Activated naive CD8-positive, alpha-beta T cell treated with anti-CD3 and anti-CD28 coated beads, Interleukin-2, amount 50 U/mL, for 24 hours (primary cell): ENCODE measurements around the gene FCHO2.
"Not testable (repeated sequence)": the region's sequence is repeated elsewhere in the genome, so short reads cannot be mapped to it uniquely, and the experiment has no call there.

Source experiments
- ATAC-seq: fragments of 150-1000 bp; cut with Tn5 transposase; one replicate; pipeline ENCODE4 v1.10.0; 2021
- DNase-seq: peaks from one replicate; pipeline ENCODE4 v3.0.0; 2021
- H3K27ac Mint-ChIP-seq: one replicate; pipeline ENCODE4 v1.8.0; 2021; ENCODE audit warnings: mild to moderate bottlenecking, mixed read lengths
- H3K27me3 Mint-ChIP-seq: one replicate; pipeline ENCODE4 v1.8.0; 2021; ENCODE audit warnings: mixed read lengths
- H3K36me3 Mint-ChIP-seq: one replicate; pipeline ENCODE4 v1.8.0; 2021; ENCODE audit warnings: low read depth, mixed read lengths
- H3K4me1 Mint-ChIP-seq: one replicate; pipeline ENCODE4 v1.8.0; 2021; ENCODE audit warnings: mixed read lengths
- H3K4me3 Mint-ChIP-seq: one replicate; pipeline ENCODE4 v1.8.0; 2021; ENCODE audit warnings: mild to moderate bottlenecking, moderate library complexity, mixed read lengths
- H3K9me3 Mint-ChIP-seq: one replicate; pipeline ENCODE4 v1.8.0; 2021; ENCODE audit warnings: mixed read lengths

FCHO2 gene

DNA sequence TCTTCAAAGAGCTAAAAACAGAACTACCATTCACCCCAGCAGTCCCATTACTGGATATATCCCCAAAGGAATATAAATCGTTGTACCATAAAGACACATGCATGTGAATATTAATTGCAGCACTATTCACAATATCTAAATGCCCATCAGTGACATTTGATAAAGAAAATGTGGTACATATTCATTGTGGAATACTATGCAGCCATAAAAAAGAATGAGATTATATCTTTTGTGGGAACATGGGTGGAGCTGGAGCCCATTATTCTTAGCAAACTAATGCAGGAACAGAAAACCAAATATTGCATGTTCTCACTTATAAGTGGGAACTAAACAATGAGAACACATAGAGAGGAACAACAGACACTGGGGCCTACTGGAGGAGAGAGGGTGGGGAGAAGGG is 38.7 kb downstream of the FCHO2 start:
- peaks cover 9% of the 10 kb centered on the region for H3K9me3 Mint-ChIP-seq
- H3K27me3 Mint-ChIP-seq: peaks cover 16% of the 10 kb centered on the region
- no peak for ATAC-seq
- peaks cover 8% of the 10 kb centered on the region for H3K36me3 Mint-ChIP-seq
- no peak overlapping the region for H3K4me3 Mint-ChIP-seq
- peaks cover 11% of the 10 kb centered on the region for H3K4me1 Mint-ChIP-seq
- no peak overlapping the region for H3K27ac Mint-ChIP-seq
- DNase-seq: no peak

DNA sequence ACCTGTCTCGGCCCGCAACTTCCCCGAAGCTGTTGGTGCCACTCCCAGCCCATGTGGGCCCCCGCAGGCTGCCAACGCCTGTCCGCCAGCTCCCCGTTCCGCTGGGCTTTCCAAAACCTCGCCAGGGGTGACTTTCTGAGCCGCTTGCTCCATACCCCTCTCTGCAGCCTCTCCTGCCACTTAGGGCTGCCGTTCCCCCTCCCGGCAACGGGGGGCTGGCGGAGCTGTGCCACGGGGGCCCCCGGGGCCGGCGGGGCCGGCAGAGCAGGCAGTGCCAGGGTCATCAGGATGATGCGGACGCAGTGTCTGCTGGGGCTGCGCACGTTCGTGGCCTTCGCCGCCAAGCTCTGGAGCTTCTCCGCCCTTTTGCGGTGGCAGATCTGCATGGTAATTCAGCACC is 40.8 kb downstream of the FCHO2 start:
- Mint-ChIP-seq H3K36me3 (peaks cover 7% of the 10 kb centered on the region), H3K9me3 (peaks cover 9% of the 10 kb centered on the region), H3K4me1 (no peaks in the 10 kb centered on the region), H3K4me3 (no peak overlapping the region), H3K27ac (no peak overlapping the region), H3K27me3 (peaks cover 16% of the 10 kb centered on the region)
- no peak for ATAC-seq
- DNase-seq: no peak

DNA sequence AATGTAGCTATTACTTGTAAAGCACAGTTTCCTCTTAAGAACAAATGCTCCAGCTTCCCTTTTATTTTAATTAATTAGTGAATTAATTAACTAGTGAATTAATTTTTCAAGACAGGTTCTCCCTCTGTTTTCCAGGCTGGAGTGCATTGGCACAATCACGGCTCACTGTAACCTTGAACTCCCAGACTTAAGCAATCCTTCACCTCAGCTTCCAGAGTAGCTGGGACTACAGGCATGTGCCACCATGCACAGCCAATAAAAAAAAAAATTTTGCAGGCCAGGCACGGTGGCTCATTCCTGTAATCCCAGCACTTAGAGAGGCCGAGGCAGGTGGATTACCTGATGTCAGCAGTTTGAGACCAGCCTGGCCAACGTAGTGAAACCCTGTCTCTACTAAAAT is 44.1 kb downstream of the FCHO2 start:
- Mint-ChIP-seq H3K4me3 (no peak overlapping the region), H3K27ac (no peak overlapping the region), H3K9me3 (no peaks in the 10 kb centered on the region), H3K27me3 (no peaks in the 10 kb centered on the region), H3K36me3 (no peaks in the 10 kb centered on the region), H3K4me1 (no peaks in the 10 kb centered on the region)
- no peak for DNase-seq
- no peak for ATAC-seq

DNA sequence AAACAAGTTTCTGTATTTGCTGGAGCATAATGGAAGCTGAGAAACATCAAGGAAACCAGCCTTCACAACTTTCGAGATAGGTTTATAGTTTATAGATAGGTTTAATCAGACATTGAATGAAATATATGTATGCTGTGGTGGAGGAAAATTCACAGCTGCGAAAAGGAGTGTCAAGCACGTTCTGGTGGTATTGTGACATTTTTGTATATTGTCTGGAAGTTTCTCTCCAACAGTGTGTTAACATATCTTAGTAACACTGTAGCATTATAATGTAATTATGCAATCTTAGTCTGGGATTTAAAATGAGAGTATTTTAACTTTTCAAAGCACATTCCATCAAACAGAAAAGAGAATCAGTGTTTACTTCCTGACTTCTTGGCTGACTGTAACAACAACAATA is 50.0 kb downstream of the FCHO2 start:
- Mint-ChIP-seq H3K9me3 (no peaks in the 10 kb centered on the region), H3K36me3 (no peaks in the 10 kb centered on the region), H3K4me3 (no peak overlapping the region), H3K27ac (no peak overlapping the region), H3K27me3 (no peaks in the 10 kb centered on the region), H3K4me1 (no peaks in the 10 kb centered on the region)
- DNase-seq: no peak
- no peak for ATAC-seq

DNA sequence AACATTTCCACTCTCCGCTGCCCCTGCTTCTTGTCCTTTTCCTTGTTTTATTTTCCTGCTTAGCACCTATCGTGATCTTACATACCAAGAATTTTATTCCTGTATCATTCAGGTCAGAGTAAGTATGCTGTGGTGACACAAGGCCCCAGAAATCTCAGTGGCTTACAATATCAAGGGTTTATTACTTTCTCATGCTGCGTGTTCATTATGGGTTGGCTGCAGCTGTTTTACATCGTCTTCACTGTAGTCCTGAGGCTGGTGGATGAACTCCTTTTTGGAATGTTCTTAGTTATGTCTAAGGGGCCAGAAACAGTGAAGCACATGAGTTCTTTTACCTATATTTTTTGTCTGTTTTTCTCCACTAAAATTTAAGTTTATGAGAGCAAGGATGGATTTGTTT is 51.2 kb downstream of the FCHO2 start:
- Mint-ChIP-seq H3K36me3 (no peaks in the 10 kb centered on the region), H3K4me3 (no peak overlapping the region), H3K27ac (no peak overlapping the region), H3K9me3 (no peaks in the 10 kb centered on the region), H3K4me1 (no peaks in the 10 kb centered on the region), H3K27me3 (no peaks in the 10 kb centered on the region)
- no peak for ATAC-seq
- DNase-seq: no peak

- Mint-ChIP-seq H3K27me3 (no peaks in the 10 kb centered on the region), H3K9me3 (no peaks in the 10 kb centered on the region), H3K36me3 (no peaks in the 10 kb centered on the region), H3K27ac (no peak overlapping the region), H3K4me3 (no peak overlapping the region), H3K4me1 (no peaks in the 10 kb centered on the region)
- ATAC-seq: no peak
- DNase-seq: no peak
Measured at GRCh38 chr5:73008831-73009230, 53.0 kb downstream of the FCHO2 start.

- H3K27ac Mint-ChIP-seq, H3K9me3 Mint-ChIP-seq, ATAC-seq: not testable (repeated sequence)
Measured at GRCh38 chr5:73011612-73012011, 55.8 kb downstream of the FCHO2 start.

GRCh38 chr5:73018892-73019291 is 63.1 kb downstream of the FCHO2 start:
- H3K9me3 Mint-ChIP-seq: no peaks in the 10 kb centered on the region
- ATAC-seq (no peak), DNase-seq (no peak)
- no peak overlapping the region for H3K27ac Mint-ChIP-seq
- no peaks in the 10 kb centered on the region for H3K27me3 Mint-ChIP-seq
- no peaks in the 10 kb centered on the region for H3K36me3 Mint-ChIP-seq
- no peak overlapping the region for H3K4me3 Mint-ChIP-seq
- no peaks in the 10 kb centered on the region for H3K4me1 Mint-ChIP-seq

More at GRCh38 chr5:73011612-73012011, 55.8 kb downstream of the FCHO2 start:
- not testable (repeated sequence) for DNase-seq, H3K36me3 Mint-ChIP-seq, H3K27me3 Mint-ChIP-seq, H3K4me1 Mint-ChIP-seq, H3K4me3 Mint-ChIP-seq

- Mint-ChIP-seq H3K27ac (no peak overlapping the region), H3K4me3 (no peak overlapping the region), H3K27me3 (no peaks in the 10 kb centered on the region), H3K4me1 (no peaks in the 10 kb centered on the region), H3K36me3 (no peaks in the 10 kb centered on the region), H3K9me3 (no peaks in the 10 kb centered on the region)
- ATAC-seq (peak; percentile 43), DNase-seq (no peak)
Measured at GRCh38 chr5:73019766-73020165, 63.9 kb downstream of the FCHO2 start.

GRCh38 chr5:73022471-73023169 is 66.8 kb downstream of the FCHO2 start:
- Mint-ChIP-seq H3K9me3 (no peaks in the 10 kb centered on the region), H3K36me3 (no peaks in the 10 kb centered on the region), H3K4me1 (no peaks in the 10 kb centered on the region), H3K27me3 (no peaks in the 10 kb centered on the region), H3K4me3 (no peak overlapping the region), H3K27ac (no peak overlapping the region)
- ATAC-seq (no peak), DNase-seq (no peak)

DNA sequence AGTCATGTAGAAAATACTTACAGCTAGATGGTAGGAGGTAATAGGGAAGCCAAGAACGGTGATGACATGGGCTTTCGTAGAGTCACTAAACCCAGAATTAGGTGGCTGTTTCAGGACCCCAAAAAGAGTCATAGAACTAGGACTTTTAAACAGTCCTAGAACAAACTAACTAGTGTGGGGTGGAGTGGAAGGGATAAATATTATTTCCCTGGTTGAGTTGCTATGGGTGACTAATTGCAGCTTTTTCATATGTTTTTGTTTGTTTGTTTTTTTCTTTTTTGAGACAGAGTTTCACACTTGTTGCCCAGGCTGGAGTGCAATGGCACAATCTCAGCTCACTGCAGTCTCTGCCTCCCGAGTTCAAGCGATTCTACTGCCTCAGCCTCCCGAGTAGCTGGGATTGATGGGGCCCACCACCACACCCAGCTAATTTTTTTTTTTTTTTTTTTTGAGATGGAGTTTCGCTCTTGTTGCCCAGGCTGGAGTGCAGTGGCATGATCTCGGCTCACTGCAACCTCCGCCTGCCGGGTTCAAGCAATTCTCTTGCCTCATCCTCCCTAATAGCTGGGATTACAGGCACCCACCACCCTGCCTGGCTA is 69.2 kb downstream of the FCHO2 start:
- H3K27ac Mint-ChIP-seq, H3K9me3 Mint-ChIP-seq, H3K27me3 Mint-ChIP-seq, ATAC-seq, H3K36me3 Mint-ChIP-seq, H3K4me3 Mint-ChIP-seq, DNase-seq, H3K4me1 Mint-ChIP-seq: not testable (repeated sequence)

DNA sequence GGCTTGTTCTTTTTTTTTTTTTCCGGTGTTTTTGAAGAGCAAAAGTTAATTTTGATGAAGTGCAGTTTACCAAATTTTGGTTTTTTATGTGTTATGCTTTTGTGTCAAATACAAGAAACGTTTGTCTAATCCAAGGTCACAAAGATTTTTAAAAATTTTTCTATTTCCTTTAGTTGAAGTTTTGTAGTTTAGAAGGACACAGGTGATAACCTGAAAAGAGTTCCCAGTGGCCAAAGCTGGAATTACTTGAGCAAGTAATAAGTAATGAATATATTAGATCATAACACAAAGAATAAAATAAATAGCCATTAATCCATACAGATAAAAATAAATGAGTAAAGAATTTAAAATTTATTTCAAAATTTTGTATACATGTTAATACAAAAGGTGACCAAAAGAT is 71.5 kb downstream of the FCHO2 start:
- H3K36me3 Mint-ChIP-seq: no peaks in the 10 kb centered on the region
- H3K27ac Mint-ChIP-seq: no peak overlapping the region
- ATAC-seq: no peak

DNA sequence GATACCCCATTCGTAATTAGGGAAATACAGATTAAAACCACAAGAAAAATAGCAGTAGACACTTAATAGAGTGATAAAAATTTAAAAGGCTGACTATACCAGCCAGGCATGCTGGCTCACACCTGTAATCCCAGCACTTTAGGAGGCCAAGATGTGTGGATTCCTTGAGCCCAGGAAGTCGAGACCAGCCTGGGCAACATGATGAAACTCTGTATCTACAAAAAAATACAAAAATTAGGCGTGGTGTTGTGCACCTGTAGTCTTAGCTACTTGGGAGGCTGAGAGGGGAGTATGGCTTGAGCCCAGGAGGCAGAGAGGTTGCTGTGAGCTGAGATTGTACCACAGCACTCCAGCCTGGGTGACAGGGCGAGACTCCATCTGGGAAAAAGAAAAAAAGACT is 72.0 kb downstream of the FCHO2 start:
- Mint-ChIP-seq H3K27ac (no peak overlapping the region), H3K4me1 (no peaks in the 10 kb centered on the region), H3K9me3 (no peaks in the 10 kb centered on the region), H3K4me3 (no peak overlapping the region), H3K36me3 (no peaks in the 10 kb centered on the region), H3K27me3 (no peaks in the 10 kb centered on the region)
- DNase-seq (no peak), ATAC-seq (no peak)

More for the DNA sequence above, 71.5 kb downstream of the FCHO2 start:
- no peaks in the 10 kb centered on the region for H3K4me1 Mint-ChIP-seq
- H3K9me3 Mint-ChIP-seq: no peaks in the 10 kb centered on the region
- no peak overlapping the region for H3K4me3 Mint-ChIP-seq
- no peaks in the 10 kb centered on the region for H3K27me3 Mint-ChIP-seq
- DNase-seq: no peak

DNA sequence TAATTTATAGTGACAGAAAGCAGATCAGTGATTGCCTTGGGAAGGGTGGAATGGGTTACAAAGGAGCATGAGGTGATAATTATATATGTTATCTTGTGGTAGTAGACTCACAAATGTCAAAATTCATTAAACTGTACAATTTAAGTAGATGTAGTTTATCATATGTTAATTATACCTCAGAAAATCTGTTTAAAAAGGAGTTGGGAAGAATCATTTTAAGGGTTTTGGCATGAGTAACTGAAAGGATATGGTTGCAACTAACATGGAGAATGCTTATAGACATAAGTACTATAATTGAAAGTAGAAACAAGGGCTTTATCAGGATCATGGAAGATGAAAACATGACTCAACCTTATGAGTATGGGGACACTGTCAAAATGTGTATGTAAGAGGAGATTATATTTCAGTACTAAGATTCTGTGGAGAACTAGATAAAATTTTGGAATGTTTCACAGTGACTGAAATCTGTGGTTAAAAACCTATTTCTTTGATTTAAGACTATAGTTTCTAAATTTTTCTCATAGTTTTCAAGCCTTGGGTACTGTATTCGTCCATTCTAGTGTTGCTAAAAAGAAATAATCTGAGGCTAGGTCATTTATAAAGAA is 73.3 kb downstream of the FCHO2 start:
- Mint-ChIP-seq H3K27me3 (no peaks in the 10 kb centered on the region), H3K4me3 (no peak overlapping the region), H3K27ac (no peak overlapping the region), H3K9me3 (no peaks in the 10 kb centered on the region), H3K36me3 (no peaks in the 10 kb centered on the region), H3K4me1 (no peaks in the 10 kb centered on the region)
- ATAC-seq (no peak), DNase-seq (no peak)

DNA sequence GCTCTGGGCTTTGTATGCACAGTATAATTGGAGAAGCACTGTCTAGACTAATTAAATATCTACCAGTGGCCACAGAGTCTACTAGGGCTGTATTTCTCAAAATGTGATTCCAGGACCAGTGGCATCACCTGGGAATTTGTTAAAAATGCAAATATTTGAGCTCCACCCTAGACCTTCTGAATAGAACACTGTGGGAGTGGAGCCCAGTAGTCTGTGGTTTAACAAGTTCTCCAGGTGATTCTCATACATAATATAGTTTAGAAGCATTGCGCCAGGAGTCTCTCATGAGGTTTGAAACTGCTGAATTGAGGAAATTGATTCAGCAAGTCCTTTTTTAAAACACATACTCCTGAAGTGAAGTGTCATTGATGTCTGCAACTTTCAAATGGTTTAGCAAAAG is 74.7 kb downstream of the FCHO2 start:
- Mint-ChIP-seq H3K27ac (no peak overlapping the region), H3K27me3 (no peaks in the 10 kb centered on the region), H3K9me3 (no peaks in the 10 kb centered on the region), H3K4me1 (no peaks in the 10 kb centered on the region), H3K4me3 (no peak overlapping the region), H3K36me3 (no peaks in the 10 kb centered on the region)
- no peak for DNase-seq
- ATAC-seq: no peak
